ENCODE measurements around the gene ZNF341. TPM values are rescaled to one million over a fixed set of nuclear protein-coding genes. Genes with fewer than 3 reads are reported as not detected.

ZNF341 gene
- total RNA-seq, 1 donor from 2014 or later: 2.8 TPM

- no peak for TF ChIP-seq CTCF (IDR thresholded peaks at IDR 0.05)
- peaks cover 9% of the 10 kb centered on the region for H3K4me1 Mint-ChIP-seq (ENCODE audit: low read depth)
- no peak overlapping the region for H3K27ac Mint-ChIP-seq (ENCODE audit: unreplicated experiment)
- no peaks in the 10 kb centered on the region for H3K9me3 Mint-ChIP-seq (ENCODE audit: low read depth)
- no peak overlapping the region for H3K4me3 Mint-ChIP-seq (ENCODE audit: unreplicated experiment)
- H3K36me3 Mint-ChIP-seq (ENCODE audit: low read depth): no peaks in the 10 kb centered on the region
- H3K27me3 Mint-ChIP-seq (ENCODE audit: low read depth): no peaks in the 10 kb centered on the region
- no peak for DNase-seq (ENCODE audit: low spot score)
These were observed 4.0 kb upstream of the ZNF341 start for GRCh38 chr20:33727806-33728205.

- no peaks in the 10 kb centered on the region for H3K9me3 Mint-ChIP-seq (ENCODE audit: low read depth)
- no peak for TF ChIP-seq CTCF (IDR thresholded peaks at IDR 0.05)
- no peak overlapping the region for H3K27ac Mint-ChIP-seq (ENCODE audit: unreplicated experiment)
- no peaks in the 10 kb centered on the region for H3K36me3 Mint-ChIP-seq (ENCODE audit: low read depth)
- H3K4me3 Mint-ChIP-seq (ENCODE audit: unreplicated experiment): no peak overlapping the region
- H3K27me3 Mint-ChIP-seq (ENCODE audit: low read depth): no peaks in the 10 kb centered on the region
- H3K4me1 Mint-ChIP-seq (ENCODE audit: low read depth): peaks cover 16% of the 10 kb centered on the region
- DNase-seq (ENCODE audit: low spot score): no peak
These were observed 3.3 kb upstream of the ZNF341 start for GRCh38 chr20:33728463-33728862.

GRCh38 chr20:33729101-33729500 is 2.7 kb upstream of the ZNF341 start:
- Mint-ChIP-seq H3K4me1 (ENCODE audit: low read depth) (peaks cover 22% of the 10 kb centered on the region), H3K4me3 (ENCODE audit: unreplicated experiment) (no peak overlapping the region)

GRCh38 chr20:33730946-33731692 is 677 bp upstream of the ZNF341 start:
- no peaks in the 10 kb centered on the region for H3K27me3 Mint-ChIP-seq (ENCODE audit: low read depth)
- no peak for DNase-seq (ENCODE audit: low spot score)
- H3K27ac Mint-ChIP-seq (ENCODE audit: unreplicated experiment): peak overlapping the region; percentile 85
- peaks cover 26% of the 10 kb centered on the region for H3K4me1 Mint-ChIP-seq (ENCODE audit: low read depth)
- peak overlapping the region; percentile 80 for H3K4me3 Mint-ChIP-seq (ENCODE audit: unreplicated experiment)
- H3K36me3 Mint-ChIP-seq (ENCODE audit: low read depth): peaks cover 2% of the 10 kb centered on the region
- peaks cover 5% of the 10 kb centered on the region for H3K9me3 Mint-ChIP-seq (ENCODE audit: low read depth)
- no peak for TF ChIP-seq CTCF (IDR thresholded peaks at IDR 0.05)

More at GRCh38 chr20:33729101-33729500, 2.7 kb upstream of the ZNF341 start:
- Mint-ChIP-seq H3K27ac (ENCODE audit: unreplicated experiment) (no peak overlapping the region), H3K9me3 (ENCODE audit: low read depth) (no peaks in the 10 kb centered on the region), H3K36me3 (ENCODE audit: low read depth) (no peaks in the 10 kb centered on the region), H3K27me3 (ENCODE audit: low read depth) (no peaks in the 10 kb centered on the region)
- DNase-seq (ENCODE audit: low spot score): no peak
- no peak for TF ChIP-seq CTCF (IDR thresholded peaks at IDR 0.05)

GRCh38 chr20:33732166-33732970 is 572 bp downstream of the ZNF341 start:
- H3K4me1 Mint-ChIP-seq (ENCODE audit: low read depth): peaks cover 26% of the 10 kb centered on the region
- peak overlapping the region; percentile 83 for H3K27ac Mint-ChIP-seq (ENCODE audit: unreplicated experiment)
- peak; percentile 92 for DNase-seq (ENCODE audit: low spot score)
- H3K27me3 Mint-ChIP-seq (ENCODE audit: low read depth): no peaks in the 10 kb centered on the region
- peak overlapping the region; percentile 76 for H3K4me3 Mint-ChIP-seq (ENCODE audit: unreplicated experiment)
- H3K9me3 Mint-ChIP-seq (ENCODE audit: low read depth): peaks cover 15% of the 10 kb centered on the region
- peaks cover 9% of the 10 kb centered on the region for H3K36me3 Mint-ChIP-seq (ENCODE audit: low read depth)
- no peak for TF ChIP-seq CTCF (IDR thresholded peaks at IDR 0.05)

Data from chondrocyte (in vitro differentiated cells).